ENCODE results near the gene SH3BP5L. TPM values are rescaled to one million over a fixed set of nuclear protein-coding genes. Genes with fewer than 3 reads are reported as not detected.

The SH3BP5L gene
- total RNA-seq, 2 experiments from 2014 or later = 31.4 to 32.0 TPM

- Mint-ChIP-seq H3K27ac (no peak overlapping the region), H3K9me3 (peaks cover 4% of the 10 kb centered on the region), H3K4me3 (no peak overlapping the region), H3K4me1 (no peaks in the 10 kb centered on the region), H3K36me3 (ENCODE audit: low read depth) (no peaks in the 10 kb centered on the region), H3K27me3 (peaks cover 2% of the 10 kb centered on the region)
- ChIA-PET POLR2A (no interaction called here), CTCF (no interaction called here)
- no peak for DNase-seq
Observed at GRCh38 chr1:248775441-248775840, 50.3 kb downstream of the SH3BP5L start.

Other genes with a start within 250 kb of the SH3BP5L start
- not detected for gene OR2T10, start 228.2 kb downstream of the SH3BP5L start, total RNA-seq
- gene OR2T11, start 190.8 kb downstream of the SH3BP5L start, total RNA-seq = not detected
- gene OR2T35, start 180.6 kb downstream of the SH3BP5L start, total RNA-seq = not detected
- gene OR2T27, start 170.4 kb downstream of the SH3BP5L start, total RNA-seq = not detected
- gene OR14I1, start 123.1 kb downstream of the SH3BP5L start, total RNA-seq = not detected
- gene LYPD8, start 70.2 kb downstream of the SH3BP5L start, total RNA-seq = not detected
- 10 to 100 TPM; 54.1 to 60.1 TPM for gene ZNF672, start 12.3 kb upstream of the SH3BP5L start, total RNA-seq
- 10 to 100 TPM; 45.9 to 49.8 TPM for gene ZNF692, start 33.2 kb upstream of the SH3BP5L start, total RNA-seq
- 1 to 10 TPM; 6.3 to 6.4 TPM for gene PGBD2, start 80.3 kb upstream of the SH3BP5L start, total RNA-seq